ENCODE results near the gene PTCH2.
"Not testable (repeated sequence)": the region's sequence is repeated elsewhere in the genome, so short reads cannot be mapped to it uniquely, and the experiment has no call there.

PTCH2 gene

DNA sequence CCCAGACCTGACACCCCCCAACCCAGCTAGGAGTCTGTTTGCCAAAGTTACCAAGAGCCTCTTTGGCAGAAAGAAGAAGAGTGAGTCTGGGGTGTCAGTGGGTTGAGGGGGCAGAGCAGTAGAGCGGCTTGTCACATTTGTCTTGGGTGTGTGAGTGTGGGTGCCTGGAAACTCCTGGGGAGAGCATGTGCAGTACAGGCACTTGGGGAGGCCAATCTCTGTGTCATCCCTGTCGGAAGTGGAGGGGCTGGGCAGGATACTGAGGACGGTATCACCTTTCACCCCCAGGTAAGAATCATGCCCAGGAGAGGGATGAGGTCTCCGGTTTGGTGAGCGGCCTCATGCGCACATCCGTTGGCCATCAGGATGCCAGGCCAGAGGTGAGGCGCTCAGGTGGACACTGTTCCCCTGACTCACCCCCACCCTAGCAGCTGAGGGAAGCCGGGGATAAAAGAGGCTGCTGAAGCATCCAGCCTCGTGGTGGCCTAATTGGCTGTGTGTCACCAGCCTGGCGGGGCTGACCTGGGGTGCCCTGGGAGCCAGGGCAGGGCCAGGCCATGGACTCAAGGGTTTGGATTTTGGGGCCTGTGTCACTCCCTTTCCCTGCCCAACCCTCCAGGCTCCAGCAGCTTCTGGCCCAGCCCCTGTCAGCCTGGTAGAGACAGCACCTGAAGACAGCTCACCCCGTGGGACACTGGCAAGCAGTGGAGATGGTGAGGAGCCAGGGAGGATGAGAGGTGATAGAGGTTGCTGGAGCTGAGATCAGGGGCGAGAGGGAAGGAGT lies 39.5 kb downstream of the PTCH2 start:
- H3K36me3 Mint-ChIP-seq (ENCODE audit: low read depth): peaks cover 76% of the 10 kb centered on the region
- peak; percentile 31 for DNase-seq
- H3K27me3 Mint-ChIP-seq: no peaks in the 10 kb centered on the region
- H3K4me3 Mint-ChIP-seq: peak overlapping the region; percentile 88
- H3K9me3 Mint-ChIP-seq: no peaks in the 10 kb centered on the region
- H3K4me1 Mint-ChIP-seq (ENCODE audit: low read depth): peaks cover 75% of the 10 kb centered on the region
- peak overlapping the region; percentile 94 for H3K27ac Mint-ChIP-seq

DNA sequence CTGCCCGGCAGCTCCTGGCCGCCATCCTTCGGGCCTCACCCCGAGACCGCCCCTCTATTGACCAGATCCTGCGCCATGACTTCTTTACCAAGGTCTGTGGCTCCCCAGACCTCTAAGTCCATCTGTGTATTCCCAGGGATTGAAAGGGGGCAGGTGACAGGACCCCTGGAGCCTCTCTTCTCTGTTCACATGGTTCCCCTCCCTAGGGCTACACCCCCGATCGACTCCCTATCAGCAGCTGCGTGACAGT lies 40.1 kb downstream of the PTCH2 start:
- Mint-ChIP-seq H3K4me3 (peak overlapping the region; percentile 88), H3K9me3 (no peaks in the 10 kb centered on the region), H3K27me3 (no peaks in the 10 kb centered on the region), H3K27ac (peak overlapping the region; percentile 94), H3K36me3 (ENCODE audit: low read depth) (peaks cover 71% of the 10 kb centered on the region), H3K4me1 (ENCODE audit: low read depth) (peaks cover 71% of the 10 kb centered on the region)
- no peak for DNase-seq

DNA sequence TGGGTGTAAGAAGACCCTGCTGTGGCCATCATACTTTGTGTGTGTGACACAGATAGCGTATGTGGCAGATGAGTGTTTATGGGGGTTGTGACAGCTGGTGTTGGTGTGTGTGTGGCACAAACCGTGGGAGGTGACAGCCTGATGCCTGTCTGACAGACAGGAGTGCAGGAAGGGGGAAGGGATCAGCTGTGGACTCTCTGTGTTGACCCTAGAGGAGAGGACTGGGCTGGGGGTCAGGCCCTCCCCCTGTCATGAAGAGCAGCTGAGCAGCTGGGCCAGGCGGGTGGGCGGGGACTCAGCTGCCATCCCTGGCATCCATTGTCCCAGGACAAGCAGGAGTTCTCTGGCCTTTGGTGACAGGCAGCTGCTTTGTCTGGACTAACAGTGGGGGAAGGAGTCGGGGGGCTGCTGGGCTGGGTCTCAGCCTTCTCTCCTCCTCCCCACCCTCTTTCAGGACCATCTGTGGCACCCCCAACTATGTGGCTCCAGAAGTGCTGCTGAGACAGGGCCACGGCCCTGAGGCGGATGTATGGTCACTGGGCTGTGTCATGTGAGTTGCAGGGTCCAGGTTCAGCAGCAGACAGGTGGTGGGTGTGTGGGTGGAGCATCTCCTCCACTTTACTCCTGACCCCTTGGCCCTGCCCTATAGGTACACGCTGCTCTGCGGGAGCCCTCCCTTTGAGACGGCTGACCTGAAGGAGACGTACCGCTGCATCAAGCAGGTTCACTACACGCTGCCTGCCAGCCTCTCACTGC lies 40.6 kb downstream of the PTCH2 start:
- H3K4me3 Mint-ChIP-seq: peak overlapping the region; percentile 88
- H3K27ac Mint-ChIP-seq: peak overlapping the region; percentile 94
- peaks cover 66% of the 10 kb centered on the region for H3K4me1 Mint-ChIP-seq (ENCODE audit: low read depth)
- H3K9me3 Mint-ChIP-seq: no peaks in the 10 kb centered on the region
- H3K36me3 Mint-ChIP-seq (ENCODE audit: low read depth): peaks cover 66% of the 10 kb centered on the region
- no peak for DNase-seq
- H3K27me3 Mint-ChIP-seq: no peaks in the 10 kb centered on the region

GRCh38 chr1:44801491-44802305 lies 41.4 kb downstream of the PTCH2 start:
- Mint-ChIP-seq H3K4me1 (ENCODE audit: low read depth) (peaks cover 58% of the 10 kb centered on the region), H3K9me3 (no peaks in the 10 kb centered on the region), H3K27ac (peak overlapping the region; percentile 94), H3K36me3 (ENCODE audit: low read depth) (peaks cover 59% of the 10 kb centered on the region), H3K4me3 (peak overlapping the region; percentile 88), H3K27me3 (no peaks in the 10 kb centered on the region)
- DNase-seq: peak; percentile 70

- peak; percentile 99 for DNase-seq
- Mint-ChIP-seq H3K36me3 (ENCODE audit: low read depth) (peaks cover 46% of the 10 kb centered on the region), H3K4me1 (ENCODE audit: low read depth) (peaks cover 45% of the 10 kb centered on the region), H3K27me3 (no peaks in the 10 kb centered on the region), H3K4me3 (peak within 1 kb of the TSS; percentile 88), H3K27ac (peak within 1 kb of the TSS; percentile 99), H3K9me3 (no peaks in the 10 kb centered on the region)
These were observed 43.1 kb downstream of the PTCH2 start, which contains the start of gene PLK3 for GRCh38 chr1:44799770-44800584. Gene PLK3 (plus strand): TSS chr1:44800377. CDS start chr1:44800464, 87 bp downstream.

GRCh38 chr1:44798481-44799365 lies 44.3 kb downstream of the PTCH2 start:
- Mint-ChIP-seq H3K27ac (peak overlapping the region; percentile 99), H3K4me3 (no peak overlapping the region), H3K4me1 (ENCODE audit: low read depth) (peaks cover 33% of the 10 kb centered on the region), H3K36me3 (ENCODE audit: low read depth) (peaks cover 33% of the 10 kb centered on the region), H3K27me3 (no peaks in the 10 kb centered on the region), H3K9me3 (no peaks in the 10 kb centered on the region)
- peak; percentile 27 for DNase-seq

- DNase-seq: peak; percentile 14
- Mint-ChIP-seq H3K4me1 (ENCODE audit: low read depth) (peaks cover 25% of the 10 kb centered on the region), H3K36me3 (ENCODE audit: low read depth) (peaks cover 25% of the 10 kb centered on the region)
- not testable (repeated sequence) for H3K4me3 Mint-ChIP-seq, H3K27me3 Mint-ChIP-seq, H3K27ac Mint-ChIP-seq, H3K9me3 Mint-ChIP-seq
These were observed 45.2 kb downstream of the PTCH2 start for GRCh38 chr1:44797886-44798285.

- no peak for DNase-seq
- Mint-ChIP-seq H3K27me3 (no peaks in the 10 kb centered on the region), H3K4me1 (ENCODE audit: low read depth) (no peaks in the 10 kb centered on the region), H3K4me3 (no peak overlapping the region), H3K36me3 (ENCODE audit: low read depth) (no peaks in the 10 kb centered on the region), H3K9me3 (no peaks in the 10 kb centered on the region), H3K27ac (no peak overlapping the region)
These were observed 50.1 kb downstream of the PTCH2 start for GRCh38 chr1:44792736-44793502.

DNA sequence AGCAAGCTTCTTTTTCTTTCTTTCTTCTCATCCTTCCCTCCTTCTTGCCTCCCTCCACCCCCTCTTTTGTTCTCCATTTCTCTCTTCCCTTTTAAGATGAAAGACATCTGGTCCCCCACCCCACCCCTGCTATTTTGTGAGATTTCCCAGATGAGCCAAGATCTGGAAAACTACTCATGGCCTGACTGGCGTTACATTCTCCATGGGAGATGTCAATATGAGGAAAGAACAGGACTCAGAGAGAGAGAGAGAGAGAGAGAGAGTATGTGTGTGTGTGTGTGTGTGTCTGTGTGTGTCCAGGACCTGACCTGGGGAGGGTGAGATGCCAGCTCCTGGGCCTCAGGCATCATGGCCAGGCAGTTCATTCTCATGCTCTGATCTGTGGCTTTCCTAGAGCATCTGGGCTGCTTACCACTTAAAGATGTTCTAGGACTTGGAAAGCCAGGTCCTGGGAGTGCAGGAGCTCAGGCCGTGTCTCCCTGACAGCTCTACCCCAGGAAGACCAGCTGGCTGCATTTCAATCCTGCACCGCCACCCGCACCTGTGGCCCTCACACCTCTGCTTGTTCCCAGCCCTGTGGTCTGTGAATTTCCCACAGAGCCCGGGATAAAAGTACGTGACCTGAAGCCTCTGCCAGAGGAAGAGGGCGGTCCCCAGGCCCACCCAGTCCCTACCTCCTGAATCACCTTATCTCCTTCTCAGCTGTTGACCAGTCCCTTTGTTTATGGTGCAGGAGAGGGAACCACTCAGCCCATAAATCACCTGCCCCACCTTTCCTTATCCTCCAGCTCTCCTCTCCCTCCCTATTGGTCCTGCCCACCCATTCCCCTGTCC lies 51.9 kb downstream of the PTCH2 start:
- Mint-ChIP-seq H3K27ac (no peak overlapping the region), H3K27me3 (no peaks in the 10 kb centered on the region), H3K4me3 (no peak overlapping the region), H3K4me1 (ENCODE audit: low read depth) (peaks cover 5% of the 10 kb centered on the region), H3K9me3 (no peaks in the 10 kb centered on the region), H3K36me3 (ENCODE audit: low read depth) (no peaks in the 10 kb centered on the region)
- DNase-seq: no peak

GRCh38 chr1:44788120-44788860 lies 54.8 kb downstream of the PTCH2 start, which contains the start of gene BEST4:
Gene BEST4 (minus strand): TSS chr1:44788170. CDS start chr1:44787705, 465 bp downstream.
- Mint-ChIP-seq H3K27ac (no peak within 1 kb of the TSS), H3K27me3 (no peaks in the 10 kb centered on the region), H3K36me3 (ENCODE audit: low read depth) (peaks cover 3% of the 10 kb centered on the region), H3K4me1 (ENCODE audit: low read depth) (peaks cover 29% of the 10 kb centered on the region), H3K9me3 (no peaks in the 10 kb centered on the region), H3K4me3 (no peak within 1 kb of the TSS)
- no peak for DNase-seq

DNA sequence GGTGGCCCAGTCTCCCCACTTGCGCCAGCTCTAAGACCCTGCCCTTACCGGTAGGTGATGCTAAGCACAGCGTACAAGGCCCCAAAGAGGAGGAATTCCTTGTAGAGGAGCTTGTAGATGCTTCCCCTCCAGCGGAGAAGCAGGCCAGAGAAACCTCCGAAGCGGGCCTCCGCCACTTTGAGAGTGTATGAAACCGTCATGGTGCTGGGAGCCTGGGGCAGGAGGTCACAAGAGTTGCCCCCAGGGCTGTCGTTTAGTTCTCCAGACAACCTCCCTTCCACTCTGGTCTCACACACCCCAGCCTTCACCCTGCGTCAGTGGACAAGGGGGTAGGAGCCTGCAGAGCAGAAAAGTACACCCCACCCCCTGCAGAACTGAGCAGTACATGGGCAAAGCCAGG lies 55.5 kb downstream of the PTCH2 start:
- Mint-ChIP-seq H3K9me3 (no peaks in the 10 kb centered on the region), H3K4me3 (no peak overlapping the region), H3K27me3 (no peaks in the 10 kb centered on the region), H3K4me1 (ENCODE audit: low read depth) (peaks cover 34% of the 10 kb centered on the region), H3K27ac (no peak overlapping the region), H3K36me3 (ENCODE audit: low read depth) (peaks cover 9% of the 10 kb centered on the region)
- no peak for DNase-seq

All from activated T-cell treated with anti-CD3 and anti-CD28 coated beads, Interleukin-2, amount 50 U/mL, for 24 hours (primary cell).